Gastroesophageal sphincter (tissue), 3 donors: ENCODE results near the gene ALOX15B.

ENCODE experiments used
- CTCF ChIP-seq, 4 experiments: fragments of 200-600 bp in 2 of 4; fragments of 450-650 bp in 2 of 4; sonication (generic) in 1 of 4; IDR thresholded peaks; one replicate each; pipeline ENCODE4 v1.5.1; 2017 to 2019; ENCODE audit warnings: antibody characterized with exemption in 4 of 4, mild to moderate bottlenecking in 2 of 4, moderate library complexity in 2 of 4
- POLR2A ChIP-seq, 2 donors: fragments of 450-650 bp; IDR thresholded peaks; one replicate each; pipeline ENCODE4 v1.6.1; 2017; ENCODE audit warnings: antibody characterized with exemption in 2 of 2, mild to moderate bottlenecking in 2 of 2, moderate library complexity in 1 of 2
- POLR2AphosphoS5 ChIP-seq: sonication (generic); formaldehyde crosslinking; IDR thresholded peaks from one replicate; pipeline ENCODE4 v1.6.1; 2017; ENCODE audit warnings: antibody characterized with exemption

- TF ChIP-seq CTCF (IDR thresholded peaks at IDR 0.05) (no peak), POLR2A (IDR thresholded peaks at IDR 0.05) (no peak), POLR2AphosphoS5 (no peak)
Observed at GRCh38 chr17:8019166-8019565, 19.7 kb upstream of the ALOX15B start.
